HCT116 (cell line): Measurements from ENCODE around the gene LYRM4. TPM values are rescaled to one million over a fixed set of nuclear protein-coding genes. Genes with fewer than 3 reads are reported as not detected.

Experiments used
- ATAC-seq: fragments of 200-7000 bp; cut with Tn5 transposase; 2 replicates; pipeline ENCODE4 v1.9.1; 2020; ENCODE audit warnings: mild to moderate bottlenecking, moderate library complexity
- BruUV-seq: library from RNA; stranded (reverse); fragments of 400-500 nt; replicated peaks from 2 replicates; lab custom pipeline; 2021; lab: Mats Ljungman, UMichigan
- CTCF ChIA-PET: fragments of 300-600 bp; sonication (Branson Sonifier 250); formaldehyde crosslinking; loops from one replicate; lab custom pipeline; 2021; ENCODE audit warnings: antibody characterized with exemption; lab: Charles Lee
- POLR2A ChIA-PET: fragments of 300-600, 350-600 bp; sonication (Branson Sonifier 250); formaldehyde crosslinking; loops from one replicate; lab custom pipeline; 2021; ENCODE audit warnings: antibody characterized with exemption; lab: Charles Lee
- RAD21 ChIA-PET, 2 experiments: fragments of 300-600 bp; sonication (Branson Sonifier 250); formaldehyde crosslinking; loops; one replicate each; lab custom pipeline; 2023; ENCODE audit warnings: low total read pairs in 2 of 2; ENCODE audit not compliant: uncharacterized antibody in 2 of 2, unreplicated experiment in 2 of 2, low non-redundant PET in 1 of 2; lab: Charles Lee
- DNase-seq: peaks from one replicate; pipeline ENCODE4 v3.0.0-alpha.2; 2010; ENCODE audit warnings: low read depth, low spot score
- H2AFZ ChIP-seq: fragments of 200-600 bp; shearing (Covaris generic), sonication (generic); 2 replicates; pipeline ENCODE4 v1.6.1; 2017; ENCODE audit warnings: low read depth, mixed run types, mixed read lengths, antibody characterized with exemption, low read length; ENCODE audit not compliant: poor library complexity, severe bottlenecking
- H3K27ac ChIP-seq: 2 replicates; pipeline ENCODE4 v1.5.1; 2012; ENCODE audit warnings: low read depth, low read length
- H3K27me3 ChIP-seq: fragments of 200-600 bp; sonication (generic); 2 replicates; pipeline ENCODE4 v1.6.1; 2016; ENCODE audit warnings: mixed run types, low read length, mixed read lengths; ENCODE audit not compliant: insufficient read depth
- H3K36me3 ChIP-seq, 2 experiments: fragments of 200-500 bp in 1 of 2; fragments of 200-600 bp in 1 of 2; sonication (Bioruptor generic) in 1 of 2; sonication (generic) in 1 of 2; 2 replicates each; pipeline versions ENCODE4 v1.5.1 to v1.6.1; 2014 to 2016; ENCODE audit warnings: low read length in 2 of 2, inconsistent platforms in 1 of 2, mixed read lengths in 1 of 2, mixed run types in 1 of 2; ENCODE audit not compliant: insufficient read depth in 2 of 2, control insufficient read depth in 1 of 2
- H3K4me1 ChIP-seq, 2 experiments: fragments of 200-600 bp in 1 of 2; sonication (generic) in 1 of 2; 2 replicates each; pipeline versions ENCODE4 v1.5.1 to v1.6.1; 2012 to 2017; ENCODE audit warnings: low read length in 2 of 2, inconsistent platforms in 1 of 2, mild to moderate bottlenecking in 1 of 2, mixed read lengths in 1 of 2, mixed run types in 1 of 2, moderate library complexity in 1 of 2; ENCODE audit not compliant: insufficient read depth in 2 of 2, control insufficient read depth in 1 of 2
- H3K4me2 ChIP-seq: fragments of 200-600 bp; sonication (generic); 2 replicates; pipeline ENCODE4 v1.6.1; 2017; ENCODE audit warnings: mixed run types, low read length, mixed read lengths
- H3K4me3 ChIP-seq, 2 experiments: fragments of 200-600 bp in 1 of 2; sonication (generic) in 1 of 2; replicated peaks in 1 of 2; 2 replicates each; pipeline ENCODE4 v1.5.1; 2011 to 2016; ENCODE audit warnings: low read length in 2 of 2, control low read depth in 1 of 2, low read depth in 1 of 2, mild to moderate bottlenecking in 1 of 2, mixed read lengths in 1 of 2, mixed run types in 1 of 2
- H3K79me2 ChIP-seq: fragments of 200-600 bp; sonication (generic); 2 replicates; pipeline ENCODE4 v1.6.1; 2017; ENCODE audit warnings: mild to moderate bottlenecking, mixed run types, low read length, moderate library complexity, mixed read lengths; ENCODE audit not compliant: insufficient read depth
- H3K9ac ChIP-seq: fragments of 200-600 bp; sonication (generic); 2 replicates; pipeline ENCODE4 v1.6.1; 2016; ENCODE audit warnings: low read length, mixed read lengths
- H3K9me2 ChIP-seq: fragments of 200-600 bp; sonication (generic), shearing (Covaris generic); 2 replicates; pipeline ENCODE4 v1.6.1; 2017; ENCODE audit warnings: mixed run types, mild to moderate bottlenecking, moderate library complexity; ENCODE audit not compliant: insufficient read depth
- H3K9me3 ChIP-seq, 2 experiments: fragments of 200-500 bp in 1 of 2; fragments of 200-600 bp in 1 of 2; sonication (Bioruptor generic) in 1 of 2; sonication (generic) in 1 of 2; 2 replicates each; pipeline ENCODE4 v1.6.1; 2014 to 2017; ENCODE audit warnings: low read length in 2 of 2, mixed read lengths in 2 of 2, inconsistent platforms in 1 of 2, low read depth in 1 of 2, mild to moderate bottlenecking in 1 of 2, mixed run types in 1 of 2, moderate library complexity in 1 of 2; ENCODE audit not compliant: control insufficient read depth in 1 of 2, insufficient read depth in 1 of 2
- H4K20me1 ChIP-seq: fragments of 200-600 bp; sonication (generic), shearing (Covaris generic); 2 replicates; pipeline ENCODE4 v1.6.1; 2017; ENCODE audit warnings: mixed run types, mild to moderate bottlenecking, moderate library complexity; ENCODE audit not compliant: insufficient read depth
- CEBPB ChIP-seq: IDR thresholded peaks from 2 replicates; pipeline ENCODE4 v1.6.1; 2012; ENCODE audit warnings: low read depth
- EGR1 ChIP-seq: IDR thresholded peaks from 2 replicates; pipeline ENCODE4 v1.6.1; 2012; ENCODE audit warnings: low read depth
- EZH2 ChIP-seq: fragments of 200-600 bp; sonication (generic); IDR thresholded peaks from 2 replicates; pipeline ENCODE4 v1.6.1; 2017; ENCODE audit warnings: antibody characterized with exemption, mixed run types
- FOSL1 ChIP-seq: IDR thresholded peaks from 2 replicates; pipeline ENCODE4 v1.6.1; 2012; ENCODE audit warnings: low read depth
- POLR2A ChIP-seq: IDR thresholded peaks from 2 replicates; pipeline ENCODE4 v1.7.0; 2011; ENCODE audit warnings: borderline replicate concordance; ENCODE audit not compliant: insufficient read depth, insufficient read length; ENCODE audit errors: extremely low read depth
- POLR2AphosphoS5 ChIP-seq: IDR thresholded peaks from 2 replicates; pipeline ENCODE4 v1.6.1; 2011; ENCODE audit warnings: mild to moderate bottlenecking, low read depth, low read length, moderate library complexity
- RAD21 ChIP-seq: IDR thresholded peaks from 2 replicates; pipeline ENCODE4 v1.6.1; 2012; ENCODE audit warnings: low read depth, mild to moderate bottlenecking
- SIN3A ChIP-seq: IDR thresholded peaks from 2 replicates; pipeline ENCODE4 v1.6.1; 2012; ENCODE audit warnings: low read depth
- SP1 ChIP-seq: IDR thresholded peaks from 2 replicates; pipeline ENCODE4 v1.6.1; 2012; ENCODE audit warnings: low read depth
- SRF ChIP-seq: IDR thresholded peaks from 2 replicates; pipeline ENCODE4 v1.6.1; 2012; ENCODE audit warnings: low read depth
- TCF7L2 ChIP-seq: IDR thresholded peaks from 2 replicates; pipeline ENCODE4 v1.7.0; 2011; ENCODE audit warnings: borderline replicate concordance, inconsistent platforms; ENCODE audit not compliant: insufficient read depth, insufficient read length; ENCODE audit errors: extremely low read depth
- YY1 ChIP-seq: IDR thresholded peaks from 2 replicates; pipeline ENCODE4 v1.6.1; 2011; ENCODE audit warnings: low read length, low read depth, moderate library complexity, mild to moderate bottlenecking; ENCODE audit not compliant: insufficient replicate concordance; ENCODE audit errors: extremely low read depth
- ZFX ChIP-seq: fragments of 450-650 bp; IDR thresholded peaks from 2 replicates; pipeline ENCODE4 v1.6.1; 2017
- ZNF274 ChIP-seq: fragments of 200-500 bp; sonication (Bioruptor generic); IDR thresholded peaks from 2 replicates; pipeline ENCODE4 v1.6.1; 2014; ENCODE audit warnings: mild to moderate bottlenecking, low read depth, low read length, inconsistent platforms
- intact Hi-C: fragments of 100-400 bp; cut with micrococcal nuclease; formaldehyde crosslinking; loops from 2 replicates; pipeline ENCODE4 v1.10.0; 2022
- total RNA-seq: library from RNA; stranded (reverse); gene quantifications from one replicate; pipeline ENCODE4 v1.2.1, GENCODE V29; 2021; ENCODE audit not compliant: unreplicated experiment
- TF ChIP-seq, protein P1 (sequence below): IDR thresholded peaks from 2 replicates; pipeline ENCODE4 v1.6.1; 2012; ENCODE audit warnings: low read depth
- TF ChIP-seq, protein P2 (sequence below): IDR thresholded peaks from 2 replicates; pipeline ENCODE4 v1.6.1; 2012

LYRM4 gene
- total RNA-seq, 1 experiment from 2014 or later = 30.1 TPM

DNA sequence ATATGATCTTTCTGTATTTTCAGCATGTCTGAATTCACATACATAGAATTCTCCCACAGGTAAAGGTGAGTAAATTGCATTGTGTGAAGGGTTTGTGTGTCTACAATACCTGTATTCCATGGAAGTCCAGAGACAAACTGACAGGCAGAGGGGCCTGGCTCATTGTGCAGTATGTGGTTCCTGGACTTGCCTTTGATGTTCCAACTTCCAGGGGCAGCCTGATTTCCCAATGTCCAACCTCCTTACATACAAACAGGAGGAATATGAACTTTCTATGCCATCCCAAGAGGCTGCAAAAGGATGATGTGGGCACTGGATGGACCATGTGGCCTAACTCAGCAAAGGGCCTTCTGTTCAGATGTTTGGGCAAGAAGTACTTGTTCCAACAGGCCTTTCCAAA lies 58.5 kb downstream of the LYRM4 start:
- intact Hi-C loops = no loop called here
- H2AFZ ChIP-seq = no peak overlapping the region
- RAD21 ChIA-PET = no interaction called here
- no peaks in the 10 kb centered on the region for H4K20me1 ChIP-seq
- peaks cover 14% of the 10 kb centered on the region; the same call in 1 of the 2 replicates for H3K79me2 ChIP-seq
- no peak overlapping the region for H3K4me3 ChIP-seq
- no TSS peak for BruUV-seq
- no peak overlapping the region for H3K4me2 ChIP-seq
- CTCF ChIA-PET = no interaction called here
- no peak overlapping the region for H3K9ac ChIP-seq
- no peaks in the 10 kb centered on the region for H3K9me3 ChIP-seq
- no peaks in the 10 kb centered on the region for H3K36me3 ChIP-seq
- ATAC-seq = no peak
- no peaks in the 10 kb centered on the region for H3K9me2 ChIP-seq
- TF ChIP-seq SRF (no peak), ZNF274 (no peak), CEBPB (no peak), EGR1 (no peak), YY1 (no peak), FOSL1 (no peak), POLR2A (no peak), SIN3A (no peak), ZFX (no peak), RAD21 (no peak), TCF7L2 (no peak), EZH2 (no peak), SP1 (no peak), POLR2AphosphoS5 (no peak)
- TF ChIP-seq, protein P1, sequence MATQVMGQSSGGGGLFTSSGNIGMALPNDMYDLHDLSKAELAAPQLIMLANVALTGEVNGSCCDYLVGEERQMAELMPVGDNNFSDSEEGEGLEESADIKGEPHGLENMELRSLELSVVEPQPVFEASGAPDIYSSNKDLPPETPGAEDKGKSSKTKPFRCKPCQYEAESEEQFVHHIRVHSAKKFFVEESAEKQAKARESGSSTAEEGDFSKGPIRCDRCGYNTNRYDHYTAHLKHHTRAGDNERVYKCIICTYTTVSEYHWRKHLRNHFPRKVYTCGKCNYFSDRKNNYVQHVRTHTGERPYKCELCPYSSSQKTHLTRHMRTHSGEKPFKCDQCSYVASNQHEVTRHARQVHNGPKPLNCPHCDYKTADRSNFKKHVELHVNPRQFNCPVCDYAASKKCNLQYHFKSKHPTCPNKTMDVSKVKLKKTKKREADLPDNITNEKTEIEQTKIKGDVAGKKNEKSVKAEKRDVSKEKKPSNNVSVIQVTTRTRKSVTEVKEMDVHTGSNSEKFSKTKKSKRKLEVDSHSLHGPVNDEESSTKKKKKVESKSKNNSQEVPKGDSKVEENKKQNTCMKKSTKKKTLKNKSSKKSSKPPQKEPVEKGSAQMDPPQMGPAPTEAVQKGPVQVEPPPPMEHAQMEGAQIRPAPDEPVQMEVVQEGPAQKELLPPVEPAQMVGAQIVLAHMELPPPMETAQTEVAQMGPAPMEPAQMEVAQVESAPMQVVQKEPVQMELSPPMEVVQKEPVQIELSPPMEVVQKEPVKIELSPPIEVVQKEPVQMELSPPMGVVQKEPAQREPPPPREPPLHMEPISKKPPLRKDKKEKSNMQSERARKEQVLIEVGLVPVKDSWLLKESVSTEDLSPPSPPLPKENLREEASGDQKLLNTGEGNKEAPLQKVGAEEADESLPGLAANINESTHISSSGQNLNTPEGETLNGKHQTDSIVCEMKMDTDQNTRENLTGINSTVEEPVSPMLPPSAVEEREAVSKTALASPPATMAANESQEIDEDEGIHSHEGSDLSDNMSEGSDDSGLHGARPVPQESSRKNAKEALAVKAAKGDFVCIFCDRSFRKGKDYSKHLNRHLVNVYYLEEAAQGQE = no peak
- TF ChIP-seq, protein P2, sequence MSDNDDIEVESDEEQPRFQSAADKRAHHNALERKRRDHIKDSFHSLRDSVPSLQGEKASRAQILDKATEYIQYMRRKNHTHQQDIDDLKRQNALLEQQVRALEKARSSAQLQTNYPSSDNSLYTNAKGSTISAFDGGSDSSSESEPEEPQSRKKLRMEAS = no peak
- TF ChIP-seq, all 23 proteins: peak for 0
- Histone ChIP-seq H3K27me3 (no peaks in the 10 kb centered on the region), H3K27ac (no peak overlapping the region), H3K4me1 (no peaks in the 10 kb centered on the region)
- POLR2A ChIA-PET = no interaction called here
- DNase-seq = no peak
